T-helper 9 cell (primary cell): Measurements from ENCODE around the gene ANXA10.
"Not testable (repeated sequence)": the region's sequence is repeated elsewhere in the genome, so short reads cannot be mapped to it uniquely, and the experiment has no call there.

Source experiments
- DNase-seq: peaks from one replicate; pipeline ENCODE4 v3.0.0-alpha.2; 2020

The ANXA10 gene

GRCh38 chr4:168119890-168120289, 27.6 kb downstream of the ANXA10 start:
- DNase-seq = no peak

DNA sequence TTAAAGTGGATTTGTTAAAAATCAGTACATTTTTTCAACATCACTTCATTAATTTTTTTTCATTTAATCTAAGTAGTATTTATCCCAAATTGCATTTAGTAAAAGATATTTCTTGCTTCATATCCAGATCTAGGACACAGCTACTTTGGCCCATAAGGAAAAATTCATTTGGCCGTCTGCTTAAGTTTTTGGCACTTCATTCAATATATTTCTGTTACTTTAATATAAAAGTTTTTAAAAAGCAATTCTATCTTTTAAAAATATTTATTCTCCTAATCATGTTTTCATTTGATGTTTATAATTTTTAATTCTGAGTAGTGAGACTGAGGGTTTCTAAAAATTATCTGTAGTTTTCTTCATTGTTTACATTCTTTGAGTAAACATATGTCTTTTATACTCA, 28.5 kb downstream of the ANXA10 start:
- DNase-seq = no peak

GRCh38 chr4:168124008-168124641, 31.8 kb downstream of the ANXA10 start:
- no peak for DNase-seq

DNA sequence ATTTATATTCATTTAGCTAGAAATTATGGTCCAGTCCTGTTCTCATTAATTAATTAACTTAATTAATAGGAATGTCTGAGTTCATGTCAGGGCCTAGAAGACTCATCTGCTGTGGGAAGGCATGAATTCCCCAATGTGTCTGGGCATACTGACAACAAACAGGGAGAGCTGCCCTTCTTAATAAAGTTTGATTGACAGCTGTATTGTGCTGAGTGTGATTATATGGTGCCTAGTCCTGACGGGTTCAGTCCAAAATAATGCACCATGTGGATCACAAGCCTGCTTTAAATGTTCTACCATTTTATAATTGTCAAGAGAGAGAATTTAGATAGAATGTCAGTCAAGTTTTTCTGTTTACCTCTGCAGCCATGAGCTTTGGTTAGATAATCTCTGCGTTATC, 34.6 kb downstream of the ANXA10 start:
- no peak for DNase-seq

GRCh38 chr4:168128601-168129000, 36.3 kb downstream of the ANXA10 start:
- no peak for DNase-seq

- DNase-seq = no peak
Measured at GRCh38 chr4:168129046-168129772, 36.9 kb downstream of the ANXA10 start.

GRCh38 chr4:168129802-168130201, 37.5 kb downstream of the ANXA10 start:
- DNase-seq = no peak

DNA sequence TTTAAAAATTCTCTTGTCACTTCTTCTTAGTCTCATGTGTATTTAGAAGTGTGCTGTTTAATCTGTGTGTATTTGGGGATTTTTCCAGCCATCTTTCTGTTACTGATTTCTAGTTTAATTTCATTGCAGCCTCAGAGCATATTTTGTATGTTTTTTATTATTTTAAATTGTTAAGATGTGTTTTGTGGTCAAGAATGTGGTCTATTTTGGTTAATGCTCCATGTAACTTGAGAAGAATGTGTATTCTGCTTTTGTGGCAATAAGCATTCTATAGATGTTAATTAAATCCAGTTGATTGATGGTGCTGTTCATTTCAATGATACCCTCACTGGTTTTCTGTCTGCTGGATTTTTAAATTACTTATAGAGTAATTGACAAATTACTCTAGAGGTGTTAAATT, 38.9 kb downstream of the ANXA10 start:
- DNase-seq = no peak

- DNase-seq = no peak
Measured at GRCh38 chr4:168134651-168135050, 42.3 kb downstream of the ANXA10 start.

GRCh38 chr4:168135860-168136259, 43.5 kb downstream of the ANXA10 start:
- DNase-seq = not testable (repeated sequence)

- DNase-seq = not testable (repeated sequence)
Measured at GRCh38 chr4:168137695-168138094, 45.4 kb downstream of the ANXA10 start.

- no peak for DNase-seq
Measured at GRCh38 chr4:168138143-168138542, 45.8 kb downstream of the ANXA10 start.

GRCh38 chr4:168139336-168139735, 47.0 kb downstream of the ANXA10 start:
- DNase-seq = no peak

DNA sequence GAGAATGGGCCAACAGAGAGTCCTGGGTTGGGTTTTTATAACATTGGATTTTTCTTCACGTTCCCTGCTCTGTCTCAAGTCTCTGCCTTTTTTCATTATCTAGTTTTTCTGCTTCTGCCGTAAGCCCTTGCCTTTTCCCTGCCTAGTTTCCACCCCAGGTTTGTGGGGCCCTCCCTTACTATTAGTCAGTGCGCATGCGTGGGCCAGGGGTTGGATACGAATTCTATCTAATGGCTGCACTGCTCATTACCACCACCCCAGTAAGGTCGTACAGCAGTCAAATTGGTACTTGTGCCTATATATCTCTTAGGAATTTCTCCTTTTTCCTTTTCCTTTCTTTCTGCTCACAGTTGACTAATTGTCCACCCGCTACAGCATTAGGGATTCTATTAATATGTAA, 49.4 kb downstream of the ANXA10 start:
- no peak for DNase-seq

GRCh38 chr4:168143601-168144000, 51.3 kb downstream of the ANXA10 start:
- DNase-seq = no peak

DNA sequence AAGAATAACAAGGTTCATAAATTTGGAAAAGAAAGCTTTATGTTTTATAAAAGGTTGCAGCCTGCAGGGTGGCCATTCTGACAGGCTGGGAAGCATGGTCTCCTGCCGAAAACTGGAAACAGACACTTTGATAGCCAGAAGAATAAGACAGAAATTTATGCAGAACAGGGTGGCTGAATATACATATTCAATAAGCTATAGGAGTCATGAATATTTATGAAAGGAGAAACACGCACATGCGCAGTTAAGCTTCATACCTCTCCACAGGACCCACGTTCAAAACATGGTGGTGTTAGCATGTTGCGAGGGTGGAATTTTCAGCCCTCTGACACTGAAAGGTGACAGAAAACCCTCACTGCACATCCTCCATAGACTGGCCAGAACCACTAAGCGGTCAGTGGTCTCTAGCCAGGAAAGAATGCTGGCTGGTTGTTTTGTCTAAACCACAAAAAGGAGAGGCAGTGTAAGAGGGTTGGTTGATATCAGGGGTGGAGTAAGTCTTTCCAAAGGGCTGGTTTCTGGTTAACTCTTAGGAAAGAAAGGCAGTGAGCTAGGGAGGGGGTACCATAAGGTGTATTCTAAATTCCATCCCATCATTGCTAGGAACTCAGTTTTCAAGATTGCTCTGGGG, 58.2 kb downstream of the ANXA10 start:
- no peak for DNase-seq

GRCh38 chr4:168151327-168151726, 59.0 kb downstream of the ANXA10 start:
- no peak for DNase-seq

DNA sequence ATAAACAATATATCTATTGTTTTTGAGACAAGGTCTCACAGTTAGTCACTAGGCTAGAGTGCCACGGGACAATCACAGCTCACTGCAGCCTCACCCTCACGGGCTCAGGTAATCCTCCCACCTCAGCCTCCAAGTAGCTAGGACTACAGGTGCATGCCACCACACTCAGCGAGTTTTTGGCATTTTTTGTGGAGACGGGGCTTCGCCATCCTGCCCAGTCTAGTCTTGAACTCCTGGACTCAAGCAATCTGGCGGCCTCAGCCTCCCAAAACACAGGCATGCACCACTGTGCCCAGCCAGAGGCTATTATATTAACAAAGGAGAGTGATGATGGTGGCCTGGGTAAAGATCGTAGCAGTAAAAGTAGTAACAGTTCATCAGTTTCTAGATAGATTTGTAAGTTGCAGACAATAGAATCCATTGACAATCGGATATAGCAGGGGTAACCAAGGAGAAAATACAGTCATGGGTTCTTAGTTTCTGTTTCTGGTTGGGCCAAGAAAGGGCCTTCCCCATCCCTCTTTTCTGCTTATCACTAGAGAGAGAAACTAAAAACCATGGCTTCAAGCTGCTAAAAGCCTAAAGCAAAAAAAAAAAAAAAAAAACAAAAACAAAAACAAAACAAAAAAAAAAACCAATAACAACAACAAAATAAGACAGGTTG, 60.6 kb downstream of the ANXA10 start:
- DNase-seq = no peak

DNA sequence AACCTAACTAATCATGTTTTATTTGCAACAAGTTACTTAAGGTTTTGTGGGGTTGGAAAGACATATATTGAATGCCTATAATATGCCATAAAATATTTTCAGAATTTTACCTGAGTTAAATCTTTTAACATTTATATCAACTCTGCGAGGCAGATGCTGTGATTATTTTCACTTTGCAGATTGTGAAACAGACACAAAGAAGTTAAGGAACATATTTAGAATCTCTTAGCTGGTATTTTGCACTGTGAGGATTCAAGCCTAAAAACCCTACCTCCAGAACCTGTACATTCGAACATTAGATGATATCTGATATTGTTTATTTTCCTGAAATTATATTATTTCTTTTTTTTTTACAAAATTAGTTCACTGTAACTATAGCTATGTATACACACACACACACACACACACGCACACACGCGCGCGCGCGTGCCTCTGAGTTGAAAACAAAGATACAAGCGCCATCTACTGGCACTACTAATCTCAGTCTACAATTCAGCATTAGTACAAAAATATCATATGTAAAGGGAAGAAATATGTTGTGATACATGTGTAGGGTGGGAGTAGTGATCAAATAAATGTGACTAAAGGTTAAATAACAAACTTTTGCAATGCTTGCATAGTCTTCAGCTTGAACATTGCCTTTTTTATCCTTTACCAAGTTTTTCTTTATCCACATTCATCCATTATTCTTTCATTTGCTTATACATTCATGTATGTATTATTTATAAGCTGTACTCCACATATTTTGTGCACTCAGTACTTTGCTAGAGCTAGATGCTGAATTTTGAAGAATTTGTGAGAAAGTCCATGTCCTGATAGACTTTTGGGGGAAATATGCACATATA, 61.5 kb downstream of the ANXA10 start:
- DNase-seq = peak; percentile 43

DNA sequence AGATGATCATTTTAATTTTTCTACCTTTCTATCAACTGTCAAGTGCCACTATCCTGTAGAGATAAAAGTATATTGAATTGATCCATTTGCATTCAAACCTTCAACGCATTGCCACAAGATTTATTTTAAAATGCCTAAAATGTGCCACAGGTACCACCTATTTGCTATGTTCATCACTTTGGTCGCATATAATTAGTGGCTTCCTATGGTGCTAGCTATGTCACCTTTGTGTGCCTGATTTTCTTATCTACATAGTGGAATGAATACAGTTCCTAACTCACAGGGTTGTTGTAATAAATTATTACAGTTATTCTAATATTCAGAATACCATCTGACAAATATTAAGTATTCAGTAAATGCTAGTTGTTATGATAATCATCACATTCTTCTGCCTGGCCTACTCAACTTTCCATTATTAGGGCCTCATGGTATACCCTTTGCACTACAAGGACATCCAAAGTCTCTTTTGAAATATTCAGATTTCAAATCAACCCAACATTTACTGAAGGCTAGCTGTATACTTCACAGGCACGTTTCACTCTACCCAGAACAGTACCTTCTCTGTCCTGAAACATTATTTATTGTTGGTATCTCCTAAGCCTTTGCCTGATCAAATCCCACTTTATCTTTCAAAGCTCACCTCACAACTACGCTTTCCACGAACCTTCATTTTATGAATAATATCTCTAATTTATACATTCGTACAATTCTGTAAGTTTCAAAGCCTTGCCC, 62.4 kb downstream of the ANXA10 start:
- no peak for DNase-seq

GRCh38 chr4:168162604-168163003, 70.3 kb downstream of the ANXA10 start:
- DNase-seq = no peak

DNA sequence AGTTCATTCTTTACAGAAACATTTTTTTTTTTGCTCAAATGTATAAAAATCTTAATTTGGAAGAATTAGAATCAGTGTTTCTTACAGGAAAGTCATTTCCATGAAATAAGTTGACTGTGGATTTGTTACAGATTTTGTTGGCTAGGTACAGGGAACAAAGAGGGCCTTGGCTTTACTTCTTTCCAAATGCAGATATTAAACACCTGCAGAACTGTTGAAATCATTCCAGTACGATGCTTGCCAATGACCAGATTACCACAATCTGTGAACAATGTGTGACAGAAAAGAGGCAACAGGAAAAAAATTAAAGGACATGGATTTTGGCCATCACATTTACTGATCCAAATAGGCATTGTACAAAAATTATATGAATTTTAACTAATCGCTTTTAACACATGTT, 70.8 kb downstream of the ANXA10 start:
- no peak for DNase-seq
